Mucosa of stomach (tissue), 1 donor: ENCODE results near the gene PYGB.
"Not testable (repeated sequence)": the region's sequence is repeated elsewhere in the genome, so short reads cannot be mapped to it uniquely, and the experiment has no call there.

Source experiments
- H3K27me3 ChIP-seq: one replicate; pipeline ENCODE4 v1.7.0; 2013; ENCODE audit warnings: mild to moderate bottlenecking, low read length; ENCODE audit not compliant: control insufficient read depth, insufficient read depth
- H3K36me3 ChIP-seq: one replicate; pipeline ENCODE4 v1.7.0; 2013; ENCODE audit warnings: low read length; ENCODE audit not compliant: control insufficient read depth, insufficient read depth
- H3K4me1 ChIP-seq: one replicate; pipeline ENCODE4 v1.7.0; 2013; ENCODE audit warnings: mild to moderate bottlenecking, low read length; ENCODE audit not compliant: control insufficient read depth, insufficient read depth
- H3K4me3 ChIP-seq: one replicate; pipeline ENCODE4 v1.7.0; 2013; ENCODE audit warnings: low read length
- H3K9ac ChIP-seq: one replicate; pipeline ENCODE4 v1.7.0; 2013; ENCODE audit warnings: mild to moderate bottlenecking, low read length, moderate library complexity
- H3K9me3 ChIP-seq: one replicate; pipeline ENCODE4 v1.7.0; 2013; ENCODE audit warnings: mild to moderate bottlenecking, low read length, moderate library complexity; ENCODE audit not compliant: control insufficient read depth
- donor health status: Pancreatic carcinoma.

PYGB gene

DNA sequence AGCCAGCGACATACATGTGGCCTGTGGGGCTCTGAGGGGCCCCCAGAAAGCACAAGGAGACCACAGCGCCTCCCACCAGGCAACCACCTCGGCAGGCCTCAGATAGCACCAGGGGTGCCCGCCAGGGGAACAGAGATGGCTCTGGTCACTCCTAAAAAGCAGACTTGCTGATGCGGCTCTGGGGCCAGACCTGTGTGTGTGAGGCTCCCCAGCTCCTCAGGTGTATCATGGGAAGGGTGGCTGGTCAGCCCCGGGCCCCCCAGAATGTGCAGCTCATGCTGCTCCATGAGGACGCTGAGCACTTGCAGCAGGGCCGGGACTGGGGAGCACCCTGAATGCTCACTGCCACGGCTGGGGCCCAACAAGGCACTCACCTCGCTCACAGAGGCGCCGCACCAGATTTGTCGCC, 60.2 kb downstream of the PYGB start:
- Histone ChIP-seq H3K9me3 (no peaks in the 10 kb centered on the region), H3K4me1 (peaks cover 43% of the 10 kb centered on the region), H3K27me3 (no peaks in the 10 kb centered on the region), H3K36me3 (no peaks in the 10 kb centered on the region), H3K4me3 (no peak overlapping the region), H3K9ac (no peak overlapping the region)

- Histone ChIP-seq H3K9me3 (no peaks in the 10 kb centered on the region), H3K9ac (no peak overlapping the region), H3K4me3 (no peak overlapping the region), H3K36me3 (no peaks in the 10 kb centered on the region), H3K27me3 (no peaks in the 10 kb centered on the region), H3K4me1 (peaks cover 43% of the 10 kb centered on the region)
Measured at GRCh38 chr20:25308671-25309394, 60.9 kb downstream of the PYGB start.

DNA sequence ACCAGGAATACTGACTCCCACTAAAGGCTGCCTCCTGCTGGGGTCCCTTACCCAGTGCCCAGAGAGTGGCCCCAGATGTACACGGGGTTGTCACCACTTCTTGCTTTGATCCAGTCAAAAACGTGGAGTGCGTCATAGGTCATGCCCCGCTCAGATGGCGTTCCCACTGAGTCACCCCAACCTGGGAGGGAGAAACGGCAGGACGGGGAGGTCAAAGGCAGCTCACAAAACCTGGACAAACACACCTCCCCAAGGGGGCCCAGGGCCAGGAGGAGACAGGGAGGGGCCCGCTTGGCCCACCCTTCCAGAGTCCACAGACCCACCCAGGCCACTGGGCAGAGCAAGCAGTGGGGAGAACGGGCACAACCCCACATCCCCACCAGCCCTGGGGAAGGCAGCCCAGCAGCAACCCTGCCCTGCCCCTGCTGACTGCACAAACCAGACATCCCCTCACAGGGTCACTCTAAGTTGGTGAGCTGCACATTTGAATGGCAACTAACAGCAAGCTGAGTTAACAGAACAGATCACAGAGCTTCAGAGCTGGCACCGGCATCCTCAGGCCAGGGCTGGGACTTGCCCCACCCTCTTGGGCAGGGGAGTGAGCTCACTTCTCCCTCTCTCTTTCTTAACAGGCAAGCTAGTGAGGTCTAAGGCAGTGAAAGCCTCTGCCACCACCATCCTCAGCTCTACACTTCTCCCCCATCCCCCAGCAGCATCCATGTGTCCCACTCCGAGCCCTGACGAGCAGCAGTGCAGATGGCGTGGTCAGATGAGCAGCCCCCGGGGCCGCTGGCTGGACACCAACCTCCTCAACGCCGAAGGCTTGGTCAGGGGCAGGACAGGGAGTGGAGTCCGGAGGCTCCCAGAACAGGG, 61.7 kb downstream of the PYGB start:
- Histone ChIP-seq H3K9ac (peak overlapping the region; percentile 51), H3K4me1 (peaks cover 43% of the 10 kb centered on the region), H3K4me3 (no peak overlapping the region), H3K9me3 (no peaks in the 10 kb centered on the region), H3K27me3 (no peaks in the 10 kb centered on the region), H3K36me3 (no peaks in the 10 kb centered on the region)

DNA sequence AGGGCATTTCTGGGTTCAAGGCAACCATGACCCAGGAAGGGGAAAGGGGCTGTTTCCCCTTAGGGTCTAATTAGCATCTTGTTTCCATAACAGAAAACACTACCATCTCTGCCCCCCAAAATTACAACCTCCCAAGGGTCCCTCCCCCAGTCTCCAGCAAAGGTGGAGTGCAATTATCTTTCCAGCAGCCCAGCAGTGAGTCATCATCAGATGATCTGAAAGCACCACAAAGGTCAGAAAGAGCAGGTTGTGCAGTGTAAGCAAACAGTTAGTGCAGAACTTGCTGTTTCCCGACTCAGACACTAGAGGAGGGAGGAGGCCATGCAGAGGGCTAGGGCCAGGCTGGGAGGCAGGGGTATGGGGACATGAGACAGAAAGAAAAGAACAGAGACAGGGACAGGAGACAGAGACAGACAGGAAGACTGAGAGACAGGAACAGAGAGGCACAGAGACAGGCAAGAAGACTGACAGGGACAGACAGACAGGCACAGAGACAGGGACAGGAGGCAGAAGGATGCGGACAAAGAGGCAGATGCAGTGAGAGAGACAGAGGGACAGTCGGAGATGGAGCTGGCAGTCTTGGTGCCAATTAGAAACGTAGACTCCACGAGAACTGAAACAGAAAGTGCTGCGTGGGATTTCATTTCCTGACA, 62.5 kb downstream of the PYGB start:
- no peaks in the 10 kb centered on the region for H3K27me3 ChIP-seq
- peak overlapping the region; percentile 17 for H3K4me3 ChIP-seq
- no peaks in the 10 kb centered on the region for H3K36me3 ChIP-seq
- no peaks in the 10 kb centered on the region for H3K9me3 ChIP-seq
- peaks cover 43% of the 10 kb centered on the region for H3K4me1 ChIP-seq
- H3K9ac ChIP-seq = peak overlapping the region; percentile 51

GRCh38 chr20:25310921-25311728, 63.2 kb downstream of the PYGB start:
- Histone ChIP-seq H3K36me3 (no peaks in the 10 kb centered on the region), H3K4me1 (peaks cover 48% of the 10 kb centered on the region), H3K4me3 (peak overlapping the region; percentile 17), H3K9me3 (no peaks in the 10 kb centered on the region), H3K9ac (peak overlapping the region; percentile 51), H3K27me3 (no peaks in the 10 kb centered on the region)

DNA sequence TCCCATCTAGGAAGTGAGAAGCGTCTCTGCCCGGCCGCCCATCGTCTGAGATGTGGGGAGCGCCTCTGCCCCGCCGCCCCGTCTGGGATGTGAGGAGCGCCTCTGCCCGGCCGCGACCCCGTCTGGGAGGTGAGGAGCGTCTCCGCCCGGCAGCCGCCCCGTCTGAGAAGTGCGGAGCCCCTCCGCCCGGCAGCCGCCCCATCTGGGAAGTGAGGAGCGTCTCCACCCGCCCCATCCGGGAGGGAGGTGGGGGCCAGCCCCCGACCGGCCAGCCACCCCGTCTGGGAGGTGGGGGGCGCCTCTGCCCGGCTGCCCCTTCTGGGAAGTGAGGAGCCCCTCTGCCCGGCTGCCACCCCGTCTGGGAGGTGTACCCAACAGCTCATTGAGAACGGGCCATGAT, 64.8 kb downstream of the PYGB start:
- not testable (repeated sequence) for H3K36me3 ChIP-seq, H3K9ac ChIP-seq, H3K9me3 ChIP-seq, H3K27me3 ChIP-seq, H3K4me3 ChIP-seq
- peaks cover 52% of the 10 kb centered on the region for H3K4me1 ChIP-seq

DNA sequence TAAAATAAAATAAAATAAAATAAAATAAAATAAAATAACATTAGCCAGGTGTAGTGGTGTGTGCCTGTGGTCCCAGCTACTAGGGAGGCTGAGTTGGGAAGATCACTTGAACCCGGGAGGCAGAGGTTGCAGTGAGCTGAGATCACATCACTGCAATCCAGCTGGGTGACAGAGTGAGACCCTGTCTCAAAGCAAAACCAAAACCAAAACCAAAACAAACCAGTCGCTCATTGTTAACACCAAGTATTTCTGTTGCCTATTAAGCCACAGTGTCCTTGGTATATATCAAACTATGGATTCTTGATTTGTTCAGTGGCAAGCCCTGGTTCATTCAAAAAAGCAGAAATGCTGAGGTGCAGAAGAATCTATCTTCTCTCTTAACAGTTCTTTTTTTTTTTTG, 65.7 kb downstream of the PYGB start:
- peaks cover 45% of the 10 kb centered on the region for H3K4me1 ChIP-seq

DNA sequence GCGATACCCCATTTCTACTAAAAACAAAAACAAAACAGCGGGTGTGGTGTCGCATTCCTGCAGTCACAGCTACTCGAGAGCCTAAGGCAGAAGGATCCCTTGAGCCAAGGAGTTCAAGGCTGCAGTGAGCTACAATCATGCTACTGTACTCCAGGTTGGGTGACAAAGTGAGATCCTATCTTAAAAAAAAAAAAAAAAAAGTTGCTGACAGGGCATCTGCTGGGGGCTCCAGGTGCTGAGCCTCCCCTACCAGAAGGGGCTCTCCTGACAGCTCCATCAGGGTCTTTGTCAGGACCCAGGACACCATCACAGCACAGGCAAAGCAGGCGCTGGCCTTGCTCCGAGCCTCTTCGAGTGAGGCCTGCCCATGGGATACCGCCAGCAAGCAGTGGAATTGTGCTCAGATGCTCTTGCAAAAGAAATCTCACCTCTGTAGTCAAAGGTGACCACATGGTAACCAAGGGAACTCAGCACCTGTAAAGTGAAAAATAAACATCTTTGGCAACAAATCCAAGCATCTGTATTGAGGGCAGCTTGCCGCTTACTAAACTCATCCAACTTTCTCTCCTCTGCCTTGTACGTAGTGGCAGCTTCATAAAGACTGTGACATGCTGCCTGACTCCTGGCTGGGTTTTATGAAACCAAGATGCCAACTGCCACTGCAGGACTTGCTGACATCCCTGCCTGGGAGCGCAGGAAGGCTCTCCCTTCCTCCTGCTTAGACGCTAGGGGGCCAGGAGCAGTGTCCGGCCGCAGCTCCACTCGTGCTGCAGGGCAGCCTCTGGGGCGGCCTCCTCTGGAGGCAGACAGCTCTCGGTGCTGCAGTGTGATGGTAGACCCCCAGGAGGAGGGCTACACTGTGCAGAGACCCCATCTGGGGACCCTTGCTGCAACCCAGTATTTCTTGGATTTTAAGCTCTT, 66.9 kb downstream of the PYGB start:
- Histone ChIP-seq H3K9ac (no peak overlapping the region), H3K27me3 (no peaks in the 10 kb centered on the region), H3K4me3 (no peak overlapping the region), H3K36me3 (no peaks in the 10 kb centered on the region), H3K9me3 (no peaks in the 10 kb centered on the region), H3K4me1 (peaks cover 44% of the 10 kb centered on the region)

More for the DNA sequence above, 65.7 kb downstream of the PYGB start:
- Histone ChIP-seq H3K4me3 (no peak overlapping the region), H3K36me3 (no peaks in the 10 kb centered on the region), H3K27me3 (no peaks in the 10 kb centered on the region), H3K9ac (no peak overlapping the region), H3K9me3 (no peaks in the 10 kb centered on the region)

GRCh38 chr20:25315418-25316210, 67.7 kb downstream of the PYGB start:
- Histone ChIP-seq H3K27me3 (no peaks in the 10 kb centered on the region), H3K9me3 (no peaks in the 10 kb centered on the region), H3K36me3 (no peaks in the 10 kb centered on the region), H3K4me1 (peaks cover 36% of the 10 kb centered on the region), H3K9ac (no peak overlapping the region), H3K4me3 (no peak overlapping the region)

DNA sequence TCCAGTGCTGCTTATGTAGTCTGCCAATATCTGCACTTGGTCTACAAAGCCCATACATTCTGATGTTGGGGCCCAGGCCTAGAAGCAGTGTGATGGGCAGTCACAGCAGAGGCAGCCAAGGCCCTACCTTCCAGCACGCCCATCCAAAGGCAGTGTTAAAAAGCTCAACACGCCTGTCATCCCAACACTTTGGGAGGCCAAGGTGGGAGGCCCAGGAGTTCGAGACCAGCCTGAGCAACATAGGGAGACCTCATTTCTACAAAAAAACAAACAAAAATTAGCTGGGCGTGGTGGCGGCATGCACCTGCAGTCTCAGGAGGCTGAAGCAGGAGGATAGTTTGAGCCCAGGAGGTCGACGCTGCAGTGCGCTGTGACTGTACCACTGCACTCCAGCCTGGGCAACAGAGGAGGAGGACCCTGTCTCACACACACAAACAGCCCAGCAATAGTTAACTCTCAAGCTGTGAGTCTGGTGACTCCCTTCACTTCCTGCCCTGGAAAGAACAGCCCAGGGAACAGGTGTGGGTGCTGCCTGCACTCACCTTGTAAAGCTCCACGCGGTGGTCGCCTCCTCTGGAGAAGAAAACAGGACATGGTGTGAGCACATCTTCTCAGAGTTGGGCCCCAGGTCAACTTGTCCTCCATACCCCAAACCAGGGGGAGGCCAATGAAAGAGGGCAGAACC, 68.8 kb downstream of the PYGB start:
- Histone ChIP-seq H3K9ac (no peak overlapping the region), H3K4me1 (peaks cover 28% of the 10 kb centered on the region), H3K36me3 (no peaks in the 10 kb centered on the region), H3K4me3 (no peak overlapping the region), H3K27me3 (no peaks in the 10 kb centered on the region), H3K9me3 (no peaks in the 10 kb centered on the region)
